Stimulated activated CD8-positive, alpha-beta memory T cell treated with anti-CD3 and anti-CD28 coated beads, Interleukin-12 subunit alpha, Interleukin-12 subunit beta, amount 100 ng/mL, for 4 hours (primary cell): Measurements from ENCODE around the gene PTGDR2.

Experiments
- DNase-seq: peaks from one replicate; pipeline ENCODE4 v3.0.0-alpha.2; 2020; ENCODE audit warnings: low read depth

PTGDR2 gene

GRCh38 chr11:60809691-60810090 is 46.1 kb downstream of the PTGDR2 start:
- DNase-seq = no peak

- DNase-seq = no peak
These were observed 46.5 kb downstream of the PTGDR2 start for GRCh38 chr11:60809249-60809648.

- DNase-seq = no peak
These were observed 52.3 kb downstream of the PTGDR2 start for GRCh38 chr11:60803273-60803936.

GRCh38 chr11:60801194-60801593 is 54.6 kb downstream of the PTGDR2 start:
- no peak for DNase-seq
